Muscle of arm (tissue), 14 donors: Measurements from ENCODE around the gene BMP15. TPM values are rescaled to one million over a fixed set of nuclear protein-coding genes. Genes with fewer than 3 reads are reported as not detected.

ENCODE experiments used
- DNase-seq: peaks from one replicate; pipeline ENCODE4 v3.0.0-alpha.2; 2013
- long read RNA-seq, 11 donors: transcript quantifications; one replicate each; lab custom pipeline, GENCODE V29; 2026
- polyA plus RNA-seq, 12 donors: library from polyadenylated mRNA; unstranded; fragments of 120-200 nt; gene quantifications; one replicate each; pipeline ENCODE4 v1.2.1, GENCODE V29; 2013; ENCODE audit not compliant: insufficient read length in 12 of 12

The BMP15 gene
- not detected for polyA plus RNA-seq
- long read RNA-seq, donor 1 = 0 reads
- long read RNA-seq, donor 2 = 0 reads
- long read RNA-seq, donor 3 = 0 reads
- long read RNA-seq, donor 4 = 0 reads
- long read RNA-seq, donor 5 = 0 reads
- long read RNA-seq, donor 6 = 0 reads
- long read RNA-seq, donor 7 = 0 reads
- long read RNA-seq, donor 8 = 0 reads
- long read RNA-seq, donor 9 = 0 reads
- long read RNA-seq, donor 10 = 0 reads
- long read RNA-seq, donor 11 = 0 reads

DNA sequence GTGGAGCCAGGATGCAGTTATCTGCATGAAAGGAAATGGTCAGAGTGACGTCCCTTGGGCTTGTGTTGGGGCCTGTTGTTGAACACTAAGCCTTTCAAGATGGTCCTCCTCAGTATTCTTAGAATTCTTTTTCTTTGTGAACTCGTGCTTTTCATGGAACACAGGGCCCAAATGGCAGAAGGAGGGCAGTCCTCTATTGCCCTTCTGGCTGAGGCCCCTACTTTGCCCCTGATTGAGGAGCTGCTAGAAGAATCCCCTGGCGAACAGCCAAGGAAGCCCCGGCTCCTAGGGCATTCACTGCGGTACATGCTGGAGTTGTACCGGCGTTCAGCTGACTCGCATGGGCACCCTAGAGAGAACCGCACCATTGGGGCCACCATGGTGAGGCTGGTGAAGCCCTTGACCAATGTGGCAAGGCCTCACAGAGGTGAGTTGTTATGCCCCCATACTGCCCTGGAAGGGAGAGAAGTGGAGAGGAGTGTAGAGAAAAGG lies at the start of gene BMP15:
BMP15 (plus strand) TSS at position 51 of the 492 bp plus-strand sequence; CDS start at position 100, 49 bp downstream.
- no peak for DNase-seq

DNA sequence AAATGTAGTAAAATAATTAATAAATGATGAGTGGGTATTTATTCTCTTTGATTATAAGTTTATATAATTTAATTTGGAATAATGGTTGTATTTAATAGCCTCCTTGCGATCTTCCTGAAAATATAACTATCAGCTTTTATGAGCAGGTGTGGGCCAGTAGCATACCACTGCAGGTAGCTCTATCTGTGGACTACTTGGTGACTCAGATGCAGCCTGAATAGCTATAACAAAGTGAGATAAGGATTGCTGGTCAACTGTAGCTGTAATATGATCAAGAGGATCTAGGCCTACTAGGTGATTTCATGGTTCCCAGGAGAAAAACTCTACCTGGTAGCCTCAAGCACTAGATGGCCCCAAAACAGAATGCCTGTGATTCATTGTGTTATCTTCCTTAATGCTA lies 47.1 kb upstream of the BMP15 start:
- no peak for DNase-seq

DNA sequence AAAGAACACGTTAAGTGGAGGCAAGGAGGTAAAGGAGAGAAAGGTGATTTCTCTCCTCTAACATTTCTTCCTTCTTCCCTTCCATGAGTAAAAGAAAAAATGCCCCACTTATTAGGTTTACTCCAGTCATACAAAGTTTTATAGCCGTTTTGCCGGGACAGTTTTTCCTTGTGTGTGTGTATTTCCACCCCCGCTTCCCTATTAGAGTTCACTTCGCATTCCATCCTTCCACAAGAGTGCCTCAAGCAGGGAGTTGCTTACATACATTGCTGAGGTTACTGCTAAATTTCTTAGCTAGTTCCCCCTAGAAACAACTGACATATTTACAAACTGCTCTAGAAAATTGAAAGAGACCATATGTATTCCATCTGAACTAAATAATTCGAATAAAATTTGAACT lies 45.2 kb upstream of the BMP15 start:
- DNase-seq = no peak

DNA sequence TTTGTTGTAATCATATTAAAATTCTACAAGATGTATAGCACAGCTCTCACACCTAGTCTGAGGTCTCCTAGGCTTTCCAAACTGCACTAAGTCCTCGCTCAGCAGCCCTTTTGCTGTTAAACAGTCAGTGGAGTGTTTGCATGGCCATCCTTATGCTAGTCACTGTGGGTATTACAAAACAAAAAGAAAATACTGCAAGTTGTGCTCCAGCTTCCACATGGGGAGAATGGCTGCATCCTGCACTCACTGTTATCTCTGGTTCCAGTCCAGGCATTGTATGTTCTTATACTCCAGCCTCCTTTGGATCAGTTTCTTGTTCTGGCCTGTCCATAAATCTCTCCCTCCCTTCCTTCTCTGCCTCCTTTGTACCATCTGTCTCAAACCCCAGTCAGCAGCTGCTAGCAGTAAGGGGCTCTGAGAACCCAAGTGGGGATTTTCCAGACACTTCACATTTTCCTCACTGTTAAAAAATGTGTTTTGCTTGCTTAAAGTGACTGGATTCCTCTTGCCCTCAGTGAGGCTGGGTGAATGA lies 38.5 kb upstream of the BMP15 start:
- DNase-seq = no peak

DNA sequence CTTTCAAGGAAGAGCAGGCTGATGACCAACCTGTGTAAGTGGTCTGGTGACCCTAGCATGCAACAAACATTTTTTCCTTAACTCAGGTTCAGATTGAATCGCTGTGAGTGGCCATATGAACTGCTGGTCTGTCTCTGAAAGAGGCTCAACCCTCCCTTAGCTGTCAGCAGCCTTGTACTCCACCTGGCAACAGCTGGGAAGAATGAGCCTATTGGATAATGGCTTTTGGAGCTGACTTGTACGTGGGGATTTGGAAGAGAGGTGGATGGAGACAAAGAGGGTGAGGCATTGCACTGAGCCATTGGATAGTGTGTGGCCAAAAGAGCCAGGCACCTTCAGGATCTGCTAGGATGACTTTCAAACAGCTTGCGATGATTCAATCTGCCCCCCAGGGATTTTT lies 35.7 kb upstream of the BMP15 start:
- no peak for DNase-seq

DNA sequence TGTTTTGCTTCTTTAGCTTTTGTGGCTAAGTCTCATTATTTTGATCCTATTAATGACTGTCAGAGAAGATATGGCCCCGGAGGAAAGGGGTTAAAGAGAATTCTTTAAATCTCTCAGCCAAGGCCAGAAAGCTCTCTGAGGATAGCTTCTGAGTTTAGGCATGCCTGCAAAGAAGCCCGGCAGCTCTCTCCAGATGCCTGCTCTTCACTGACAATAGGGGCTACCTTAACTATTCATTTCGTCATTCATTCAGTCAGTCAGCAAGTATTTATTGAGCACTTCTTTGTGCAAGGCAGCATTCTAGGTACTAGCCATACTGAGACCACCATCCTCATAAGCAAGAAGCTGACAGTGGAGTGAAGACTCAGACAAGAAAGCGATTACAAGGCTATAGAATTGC lies 34.0 kb upstream of the BMP15 start:
- DNase-seq = no peak

DNA sequence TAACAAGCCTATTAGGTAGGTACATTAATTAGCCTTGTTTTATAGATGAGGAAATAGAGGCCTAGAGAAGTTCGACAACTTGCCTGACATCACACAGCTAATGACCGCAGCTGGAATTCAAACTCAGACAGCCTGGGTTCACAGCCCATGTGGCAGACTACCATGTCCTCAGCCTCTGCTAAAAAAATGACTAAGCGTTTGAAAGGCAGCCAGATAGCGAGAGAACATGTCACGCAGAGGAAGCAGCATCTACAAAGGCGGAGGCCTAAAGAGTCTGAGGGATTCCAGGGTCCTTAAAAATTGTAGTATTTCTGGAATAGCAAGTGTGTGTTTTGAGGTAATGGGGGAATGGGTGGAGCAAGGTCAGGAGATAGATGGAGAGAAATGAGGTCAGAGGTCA lies 33.2 kb upstream of the BMP15 start:
- no peak for DNase-seq

DNA sequence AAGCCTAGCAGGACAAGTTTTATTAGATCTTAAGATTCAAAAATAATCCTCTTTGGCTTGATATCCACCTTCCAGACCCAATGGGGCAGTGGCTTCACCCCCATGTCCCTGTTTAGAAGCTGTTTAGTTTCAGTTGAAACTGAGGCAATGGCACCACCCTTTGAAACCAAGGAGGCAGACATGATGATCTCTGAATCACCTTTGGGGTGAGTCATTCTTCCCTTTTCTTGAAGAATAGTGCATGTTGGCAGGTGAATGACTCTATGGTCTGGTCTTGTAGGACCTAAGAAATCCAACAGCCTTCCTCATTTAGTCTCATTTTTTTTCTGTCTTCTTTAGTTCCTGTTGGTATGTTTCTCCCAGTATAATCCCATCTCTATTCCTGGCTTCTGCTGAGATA lies 29.5 kb upstream of the BMP15 start:
- no peak for DNase-seq

DNA sequence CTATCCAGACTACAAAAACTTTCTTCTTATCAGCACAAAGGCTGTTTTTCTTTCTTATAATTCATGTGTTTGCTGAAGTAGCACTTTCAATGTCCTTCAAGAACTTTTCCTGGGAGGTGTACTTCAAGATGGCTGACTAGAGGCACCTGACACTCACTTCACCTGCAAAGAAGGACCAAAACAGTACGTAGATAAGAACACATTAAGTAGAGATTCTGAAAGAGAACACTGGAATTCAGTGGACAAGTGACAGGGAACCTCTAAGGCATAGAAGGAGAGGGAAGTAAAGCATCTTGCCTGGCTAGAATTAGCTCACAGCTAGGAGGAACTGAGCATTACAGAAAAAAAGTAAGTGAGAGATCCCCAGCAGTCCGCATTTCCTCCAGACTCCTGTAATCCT lies 21.7 kb upstream of the BMP15 start:
- no peak for DNase-seq

DNA sequence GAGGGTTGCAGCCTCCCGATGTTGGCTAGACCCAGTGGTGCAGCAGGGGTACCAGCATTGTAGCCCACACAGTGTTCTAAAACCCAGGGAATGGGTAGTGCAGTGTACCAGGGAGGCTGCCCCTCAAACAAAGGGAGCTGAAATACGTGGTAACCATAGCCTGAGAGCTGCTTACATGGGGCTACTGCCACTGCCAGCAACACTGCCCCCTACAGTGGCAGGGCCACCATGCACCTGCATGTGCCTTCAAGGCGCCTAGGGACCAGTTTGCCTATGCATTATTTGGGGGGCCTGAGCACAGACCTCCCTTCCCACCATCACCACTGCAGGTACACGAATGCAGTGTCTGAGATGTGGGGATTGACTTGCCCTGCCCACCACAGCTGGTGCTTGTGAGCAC lies 21.0 kb upstream of the BMP15 start:
- DNase-seq = no peak

DNA sequence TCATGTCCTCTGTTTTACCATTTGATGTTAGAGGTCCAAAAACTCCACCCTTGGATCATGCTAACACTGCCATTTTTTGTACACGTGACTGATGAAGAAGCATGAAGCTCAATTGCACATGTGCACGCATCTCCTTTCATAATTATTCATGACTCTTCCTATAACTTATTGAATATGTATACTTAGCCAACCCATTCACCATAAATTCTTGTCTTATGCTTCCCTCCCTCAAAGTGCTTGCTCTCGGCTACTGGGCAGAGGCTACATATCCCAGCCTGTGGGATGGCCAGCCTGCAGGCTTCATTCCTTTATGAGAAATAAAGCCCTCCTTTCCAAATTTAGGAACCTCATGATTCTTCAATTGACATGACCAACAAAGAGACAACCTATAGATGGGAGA lies 17.5 kb upstream of the BMP15 start:
- DNase-seq = no peak

DNA sequence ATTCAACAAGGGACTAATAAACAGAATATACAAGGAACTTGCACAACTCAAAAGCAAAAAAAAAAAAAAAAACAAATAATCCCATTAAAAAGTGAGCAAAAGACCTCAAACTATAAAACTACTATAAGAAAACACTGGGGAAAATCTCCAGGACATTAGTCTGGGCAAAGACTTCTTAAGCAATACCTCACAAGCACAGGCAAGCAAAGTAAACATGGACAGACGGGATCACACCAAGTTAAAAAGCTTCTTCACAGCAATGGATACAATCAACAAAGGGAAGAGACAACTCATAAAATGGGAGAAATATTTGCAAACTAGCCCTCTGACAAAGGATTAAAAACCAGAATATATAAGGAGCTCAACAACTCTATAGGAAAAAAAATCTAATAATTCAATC lies 17.1 kb upstream of the BMP15 start:
- DNase-seq = no peak

DNA sequence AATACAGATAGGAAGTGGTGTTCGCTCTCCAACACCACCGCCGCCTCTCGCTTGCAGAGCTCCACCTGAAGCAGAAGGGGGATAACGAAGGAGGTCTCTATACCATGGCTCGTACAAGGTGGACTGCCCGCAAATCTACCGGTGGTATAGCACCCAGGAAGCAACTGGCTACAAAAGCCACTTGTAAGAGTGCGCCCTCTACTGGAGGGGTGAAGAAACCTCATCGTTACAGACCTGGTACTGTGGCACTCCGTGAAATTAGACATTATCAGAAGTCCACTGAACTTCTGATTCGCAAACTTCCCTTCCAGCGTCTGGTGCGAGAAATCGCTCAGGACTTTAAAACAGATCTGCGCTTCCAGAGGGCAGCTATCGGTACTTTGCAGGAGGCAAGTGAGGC lies 5.2 kb upstream of the BMP15 start:
- no peak for DNase-seq

DNA sequence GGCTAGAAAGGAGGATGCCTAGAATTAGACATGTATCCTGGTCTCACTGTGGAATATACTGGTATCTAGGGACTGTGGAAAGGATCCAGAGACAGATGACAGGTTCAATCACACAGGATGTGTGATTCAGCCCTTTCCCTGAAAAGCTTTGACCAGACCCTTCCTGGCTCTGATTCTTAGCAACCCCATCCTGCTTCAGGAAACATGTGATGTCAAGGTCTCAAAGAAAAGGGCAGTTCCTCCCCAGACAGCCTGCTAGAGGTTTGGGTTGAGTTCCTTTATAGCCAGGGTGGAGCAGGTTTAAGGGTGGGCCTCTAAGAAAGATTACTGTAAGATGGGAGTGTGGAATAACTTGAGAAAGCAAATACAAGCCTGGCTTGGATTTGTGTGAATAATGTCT lies 3.0 kb downstream of the BMP15 start:
- DNase-seq = no peak

DNA sequence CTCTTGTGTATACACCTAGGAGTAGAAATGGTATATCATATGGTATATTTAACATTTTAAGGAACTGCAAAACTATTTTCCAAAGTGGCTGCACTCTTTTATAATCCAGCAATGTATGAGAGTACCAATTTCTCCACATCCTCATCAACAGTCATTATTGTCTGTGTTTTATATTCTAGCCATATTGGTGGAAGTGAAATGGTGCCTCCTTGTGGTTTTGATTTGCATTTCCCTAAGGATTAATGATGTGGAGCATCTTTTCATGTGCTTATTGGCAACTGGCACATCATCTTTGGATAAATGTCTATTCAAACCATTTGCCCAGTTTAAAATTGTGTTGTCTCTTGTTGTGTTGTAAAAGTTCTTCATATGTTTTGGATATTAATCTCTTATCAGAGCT lies 9.6 kb downstream of the BMP15 start:
- DNase-seq = no peak

DNA sequence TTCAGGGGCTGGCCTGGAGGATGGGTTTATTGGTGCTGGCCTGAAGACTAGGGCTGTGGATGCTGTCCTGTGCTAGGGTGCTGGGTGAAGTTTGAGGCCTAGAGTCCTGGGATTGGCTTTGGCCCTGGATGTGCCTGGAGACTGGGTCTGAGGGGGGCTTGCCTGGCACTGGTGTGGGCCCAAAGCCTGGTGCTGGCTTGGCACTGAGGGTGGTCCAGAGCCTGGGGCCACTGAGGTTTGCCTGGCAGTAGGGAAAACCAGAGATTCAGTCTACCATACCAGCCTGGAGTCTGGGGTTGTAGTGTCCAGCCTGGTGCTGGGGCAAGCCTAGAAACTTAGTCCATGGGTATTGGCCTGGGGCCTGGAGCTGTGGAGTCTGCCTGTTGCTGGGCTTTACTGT lies 16.6 kb downstream of the BMP15 start:
- no peak for DNase-seq

DNA sequence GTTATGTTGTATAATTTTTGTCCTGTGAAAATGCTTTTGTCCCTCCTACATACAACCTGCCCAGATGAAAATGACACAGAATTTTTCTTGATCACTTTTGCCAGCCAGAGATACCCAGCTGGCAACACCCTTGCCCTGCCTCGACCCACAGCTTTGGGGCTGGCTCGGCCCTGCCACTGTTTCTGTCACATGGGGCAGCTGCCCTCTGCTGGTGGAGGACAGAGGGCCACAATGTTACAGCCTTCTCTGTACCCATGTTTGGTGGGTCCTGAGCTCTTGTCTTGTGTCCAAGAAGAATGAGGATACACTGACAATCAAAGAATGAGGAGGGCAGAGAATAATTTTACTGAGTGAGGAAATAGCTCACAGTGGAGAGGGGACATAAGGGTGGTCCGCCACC lies 31.1 kb downstream of the BMP15 start:
- DNase-seq = no peak

DNA sequence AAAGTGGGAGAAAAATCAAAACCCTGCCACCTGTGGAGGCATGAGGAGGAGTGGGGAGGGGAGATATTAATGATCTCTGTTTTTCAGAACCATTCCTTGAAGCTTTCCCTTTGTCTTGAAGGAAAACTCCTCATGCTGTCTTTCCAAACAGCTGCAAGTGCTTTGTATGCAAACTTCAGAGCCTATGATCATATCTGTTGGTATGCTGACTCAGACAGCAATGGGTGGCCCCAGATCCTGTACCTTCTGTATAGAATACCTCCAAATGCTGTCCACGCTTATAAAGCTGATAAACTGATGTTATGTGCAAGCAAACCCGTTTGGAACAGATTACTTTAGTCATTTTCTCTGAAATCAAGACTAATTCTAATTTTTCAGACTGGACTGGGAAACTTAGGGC lies 31.9 kb downstream of the BMP15 start:
- DNase-seq = no peak

DNA sequence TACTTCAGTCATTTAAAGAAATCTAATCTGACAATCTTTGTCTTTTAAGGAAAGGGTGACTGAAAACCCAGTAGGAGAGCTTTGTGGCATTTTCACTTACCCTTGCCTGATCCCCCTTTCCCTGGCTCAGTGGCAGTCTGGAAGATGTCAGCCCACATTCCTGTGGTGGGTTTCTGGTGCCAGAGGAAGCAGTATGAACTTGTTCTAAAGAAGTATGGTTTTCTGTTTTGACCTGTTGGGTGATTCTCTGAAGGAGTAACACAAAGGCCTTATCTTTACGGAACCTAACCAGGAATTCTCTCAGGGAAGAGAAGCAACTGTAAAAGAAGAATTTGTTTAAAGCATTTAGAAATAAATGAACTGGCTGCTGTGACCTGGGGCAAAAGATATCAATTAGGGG lies 41.9 kb downstream of the BMP15 start:
- no peak for DNase-seq

DNA sequence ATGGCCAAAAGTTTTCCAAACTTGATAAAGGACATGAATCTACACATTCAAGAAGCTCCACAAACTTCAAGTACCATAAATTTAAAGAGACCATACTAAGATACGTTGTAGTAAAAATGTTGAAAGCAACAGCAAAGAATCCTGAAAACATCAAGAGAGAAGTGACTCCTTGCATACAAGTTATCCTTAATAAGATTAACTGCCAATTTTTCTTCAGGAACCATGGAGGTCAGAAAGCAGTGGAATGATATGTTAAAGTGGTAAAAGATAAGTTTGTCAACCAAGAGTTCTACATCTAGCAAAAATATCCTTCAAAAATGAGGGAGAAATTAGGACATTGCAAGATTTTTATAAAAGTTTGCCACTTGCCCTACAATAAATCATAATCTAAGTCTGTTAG lies 43.3 kb downstream of the BMP15 start:
- no peak for DNase-seq

DNA sequence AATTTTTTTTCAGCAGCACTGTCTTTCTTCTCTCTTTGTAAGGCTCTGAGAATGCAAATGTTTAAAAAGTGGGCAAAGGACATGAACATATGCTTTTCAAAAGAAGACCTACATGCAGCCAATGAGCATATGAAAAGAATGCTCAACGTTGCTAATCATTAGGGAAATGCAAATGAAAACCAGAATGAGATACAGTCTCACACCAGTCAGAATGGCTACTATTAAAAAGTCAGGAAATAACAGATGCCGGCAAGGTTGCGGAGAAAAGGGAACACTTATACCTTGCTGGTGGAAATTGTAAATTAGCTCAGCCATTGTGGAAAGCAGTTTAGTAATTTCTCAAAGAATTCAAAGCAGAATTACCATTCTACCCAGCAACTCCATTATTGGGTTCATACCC lies 51.6 kb downstream of the BMP15 start:
- no peak for DNase-seq

DNA sequence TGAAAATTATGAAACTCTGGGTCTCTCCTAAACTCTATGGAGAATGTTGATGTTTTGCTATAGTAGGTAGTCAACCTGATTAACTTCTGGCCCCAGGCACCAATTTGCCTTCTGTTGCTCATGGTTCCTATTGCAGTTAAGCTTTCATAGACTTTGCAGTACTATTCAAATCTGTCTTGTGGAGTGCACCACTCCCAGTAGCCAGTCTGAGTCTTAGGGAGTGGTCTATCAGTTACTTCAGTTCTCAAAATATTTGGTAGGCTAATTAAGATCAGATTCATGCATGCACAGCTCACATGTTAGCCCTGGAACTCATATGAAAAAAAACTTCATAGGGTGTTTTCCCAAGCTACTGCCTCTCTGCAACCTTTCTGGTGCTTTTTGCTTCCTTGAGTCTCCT lies 53.3 kb downstream of the BMP15 start:
- no peak for DNase-seq
